ENCODE data around the gene DIP2B.

DNA sequence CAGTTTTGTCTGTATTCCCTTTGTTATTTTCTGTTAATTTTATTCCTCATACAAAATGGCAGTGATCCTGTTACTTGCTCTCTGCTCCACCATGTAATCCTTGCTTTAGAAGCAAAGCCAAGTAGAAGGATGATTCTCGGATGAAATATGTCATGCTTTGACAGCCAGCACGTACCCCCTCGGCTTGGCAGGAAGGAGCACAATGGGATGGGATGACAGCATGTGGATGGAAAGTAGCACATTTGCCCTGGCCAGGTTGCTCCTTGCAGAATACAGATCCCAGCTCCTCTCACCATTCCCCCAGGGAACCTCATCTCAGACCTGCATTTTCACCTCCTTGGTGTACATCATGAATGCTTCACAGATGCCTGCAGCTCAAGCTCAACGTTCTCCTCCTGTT, 224.1 kb downstream of the DIP2B start:
- TF ChIP-seq PHF8 (IDR thresholded peaks at IDR 0.05; ENCODE audit: borderline replicate concordance, low read depth) (no peak), RCOR1 (IDR thresholded peaks at IDR 0.05; ENCODE audit: low read depth, low read length) (no peak)

Data from A549 (cell line).